GOT3 (cell line): Measurements from ENCODE around the gene CAPN10.
"Not testable (repeated sequence)": the region's sequence is repeated elsewhere in the genome, so short reads cannot be mapped to it uniquely, and the experiment has no call there.

Experiments used
- DNase-seq: peaks from one replicate; lab custom pipeline; 2025; ENCODE audit warnings: mixed read lengths; lab: John Stamatoyannopoulos, UW

The CAPN10 gene

GRCh38 chr2:240602266-240603050 is 15.9 kb downstream of the CAPN10 start:
- DNase-seq, result no peak

- DNase-seq, result no peak
These were observed 16.7 kb downstream of the CAPN10 start for GRCh38 chr2:240603081-240603835.

- DNase-seq, result no peak
These were observed 17.3 kb downstream of the CAPN10 start for GRCh38 chr2:240603846-240604245.

GRCh38 chr2:240604291-240604938 is 17.9 kb downstream of the CAPN10 start:
- no peak for DNase-seq

GRCh38 chr2:240604939-240605716 is 18.6 kb downstream of the CAPN10 start:
- no peak for DNase-seq

- no peak for DNase-seq
These were observed 19.6 kb downstream of the CAPN10 start for GRCh38 chr2:240605867-240606743.

GRCh38 chr2:240611601-240612210 is 25.2 kb downstream of the CAPN10 start:
- DNase-seq, result no peak

GRCh38 chr2:240613781-240614180 is 27.2 kb downstream of the CAPN10 start:
- no peak for DNase-seq

- DNase-seq, result no peak
These were observed 27.9 kb downstream of the CAPN10 start for GRCh38 chr2:240614391-240614790.

GRCh38 chr2:240615396-240615795 is 28.9 kb downstream of the CAPN10 start:
- no peak for DNase-seq

GRCh38 chr2:240615820-240616547 is 29.4 kb downstream of the CAPN10 start:
- no peak for DNase-seq

- not testable (repeated sequence) for DNase-seq
These were observed 30.5 kb downstream of the CAPN10 start for GRCh38 chr2:240616860-240617666.

GRCh38 chr2:240618776-240619175 is 32.2 kb downstream of the CAPN10 start:
- no peak for DNase-seq

GRCh38 chr2:240619506-240620148 is 33.1 kb downstream of the CAPN10 start:
- no peak for DNase-seq

- no peak for DNase-seq
These were observed 33.7 kb downstream of the CAPN10 start for GRCh38 chr2:240620149-240620731.

GRCh38 chr2:240620859-240621258 is 34.3 kb downstream of the CAPN10 start:
- no peak for DNase-seq

- no peak for DNase-seq
These were observed 35.5 kb downstream of the CAPN10 start for GRCh38 chr2:240622060-240622411.

- no peak for DNase-seq
These were observed 36.1 kb downstream of the CAPN10 start for GRCh38 chr2:240622531-240623235.
